Keratinocyte (primary cell): ENCODE results near the gene S100A9. TPM values are rescaled to one million over a fixed set of nuclear protein-coding genes. Genes with fewer than 3 reads are reported as not detected.

Experiments
- DNase-seq: peaks from one replicate; pipeline ENCODE4 v3.0.0-alpha.2; 2011; ENCODE audit warnings: low read depth, missing footprints, low spot score
- FAIRE-seq: peaks from 2 replicates; lab custom pipeline; 2011; peaks lifted over from hg19 to GRCh38; lab: Jason Lieb, UNC
- H2AFZ ChIP-seq: 2 replicates; pipeline ENCODE4 v1.6.0; 2012; ENCODE audit warnings: low read length, control low read depth, inconsistent platforms; ENCODE audit not compliant: control insufficient read depth
- H3K27ac ChIP-seq: 2 replicates; pipeline ENCODE4 v1.5.1; 2011; ENCODE audit warnings: low read length; ENCODE audit not compliant: control insufficient read depth, insufficient read depth
- H3K27me3 ChIP-seq: 3 replicates; pipeline ENCODE4 v1.6.0; 2011; ENCODE audit warnings: low read length; ENCODE audit not compliant: control insufficient read depth, insufficient read depth; ENCODE audit errors: extremely low read depth
- H3K36me3 ChIP-seq, 2 experiments: 2 replicates in 1 of 2; 3 replicates in 1 of 2; pipeline ENCODE4 v1.5.1; 2011; ENCODE audit warnings: low read length in 2 of 2, mild to moderate bottlenecking in 1 of 2; ENCODE audit not compliant: control insufficient read depth in 2 of 2, insufficient read depth in 2 of 2; ENCODE audit errors: extremely low read depth in 1 of 2
- H3K4me1 ChIP-seq: 3 replicates; pipeline ENCODE4 v1.5.1; 2011; ENCODE audit warnings: low read length; ENCODE audit not compliant: control insufficient read depth, insufficient read depth; ENCODE audit errors: extremely low read depth
- H3K4me2 ChIP-seq: 3 replicates; pipeline ENCODE4 v1.6.0; 2011; ENCODE audit warnings: low read depth, low read length; ENCODE audit not compliant: control insufficient read depth, insufficient read depth; ENCODE audit errors: extremely low read depth
- H3K4me3 ChIP-seq, 3 experiments: fragments of 200-600 bp in 1 of 3; sonication (generic) in 1 of 3; 2 replicates in 2 of 3; 3 replicates in 1 of 3; pipeline ENCODE4 v1.5.1; 2011 to 2016; ENCODE audit warnings: low read length in 3 of 3, mild to moderate bottlenecking in 3 of 3, control low read depth in 2 of 3, inconsistent platforms in 1 of 3, low read depth in 1 of 3, mixed read lengths in 1 of 3, mixed run types in 1 of 3, moderate library complexity in 1 of 3; ENCODE audit not compliant: control insufficient read depth in 2 of 3, insufficient read depth in 2 of 3; ENCODE audit errors: extremely low read depth in 1 of 3
- H3K79me2 ChIP-seq: 2 replicates; pipeline ENCODE4 v1.6.0; 2012; ENCODE audit warnings: low read length; ENCODE audit not compliant: control insufficient read depth, insufficient read depth
- H3K9ac ChIP-seq: 3 replicates; pipeline ENCODE4 v1.6.0; 2011; ENCODE audit warnings: low read length; ENCODE audit not compliant: control insufficient read depth, insufficient read depth; ENCODE audit errors: extremely low read depth
- H3K9me1 ChIP-seq: 3 replicates; pipeline ENCODE4 v1.6.0; 2011; ENCODE audit warnings: low read length; ENCODE audit not compliant: control insufficient read depth, insufficient read depth; ENCODE audit errors: extremely low read depth
- H3K9me3 ChIP-seq: 2 replicates; pipeline ENCODE4 v1.5.1; 2012; ENCODE audit warnings: low read depth, low read length; ENCODE audit not compliant: control insufficient read depth
- H4K20me1 ChIP-seq: 3 replicates; pipeline ENCODE4 v1.6.0; 2011; ENCODE audit warnings: low read length; ENCODE audit not compliant: control insufficient read depth, insufficient read depth; ENCODE audit errors: extremely low read depth
- CTCF ChIP-seq, 3 experiments: IDR thresholded peaks in 1 of 3; conservative IDR thresholded peaks in 1 of 3; optimal IDR thresholded peaks in 1 of 3; 2 replicates in 2 of 3; 3 replicates in 1 of 3; pipeline versions ENCODE3 to v1.5.1; 2011; ENCODE audit warnings: low read length in 3 of 3, mild to moderate bottlenecking in 3 of 3, moderate library complexity in 2 of 3, control low read depth in 1 of 3, inconsistent platforms in 1 of 3; ENCODE audit not compliant: insufficient read depth in 2 of 3; ENCODE audit errors: extremely low read depth in 1 of 3
- EZH2 ChIP-seq: IDR thresholded peaks from one replicate; pipeline ENCODE4 v1.6.1; 2012; ENCODE audit warnings: inconsistent platforms, mild to moderate bottlenecking, low read length, moderate library complexity
- dilution Hi-C: fragments of 300-500 bp; cut with MboI; formaldehyde crosslinking; loops from one replicate; pipeline ENCODE4 v1.7.0; 2020; ENCODE audit warnings: low sequenced_read_pairs; ENCODE audit not compliant: extremely low pct_ligation_motif_present
- polyA plus RNA-seq, 5 experiments: library from polyadenylated mRNA; depleted of rRNA in 3 of 5; stranded (reverse) in 3 of 5; stranded (forward) in 1 of 5; unstranded in 1 of 5; fragments of >200 nt; gene quantifications; 1 replicate in 1 of 5; 2 replicates in 3 of 5; 3 replicates in 1 of 5; pipeline versions ENCODE4 v1.2.1 to v1.2.3, GENCODE V29; 2011 to 2012; ENCODE audit warnings: missing spikeins in 2 of 5, low read depth in 1 of 5, low replicate concordance in 1 of 5

The S100A9 gene
- polyA plus RNA-seq, 1 donor (not counting 4 experiments of a cell fraction or from before 2014, with no cell fraction given), result 297 TPM

- dilution Hi-C loops, result no loop called here
- Histone ChIP-seq H3K27ac (no peak overlapping the region), H3K27me3 (peaks cover 3% of the 10 kb centered on the region), H3K4me3 (no peak overlapping the region), H4K20me1 (no peaks in the 10 kb centered on the region), H3K9me3 (no peaks in the 10 kb centered on the region), H3K4me1 (peaks cover 11% of the 10 kb centered on the region), H3K4me2 (no peak overlapping the region), H2AFZ (no peak overlapping the region), H3K9me1 (no peaks in the 10 kb centered on the region), H3K9ac (no peak overlapping the region), H3K79me2 (no peaks in the 10 kb centered on the region), H3K36me3 (no peaks in the 10 kb centered on the region)
- no peak for FAIRE-seq
- TF ChIP-seq CTCF (optimal IDR thresholded peaks at IDR 0.05 in 1 of 3, IDR thresholded peaks at IDR 0.05 in 1 of 3, conservative IDR thresholded peaks at IDR 0.05 in 1 of 3; ENCODE audit: extremely low read depth in 1 of 3, insufficient read depth in 2 of 3, low read length in 3 of 3), result no peak
- DNase-seq, result no peak
Observed at GRCh38 chr1:153337980-153338853, 19.4 kb upstream of the S100A9 start.

- no peak for FAIRE-seq
- no peak for DNase-seq
- H4K20me1 ChIP-seq, result no peaks in the 10 kb centered on the region
- H3K4me1 ChIP-seq, result peaks cover 20% of the 10 kb centered on the region
- no peak overlapping the region for H3K4me2 ChIP-seq
- H3K9ac ChIP-seq, result no peak overlapping the region
- dilution Hi-C loops, result no loop called here
- no peak for TF ChIP-seq CTCF (optimal IDR thresholded peaks at IDR 0.05 in 1 of 3, IDR thresholded peaks at IDR 0.05 in 1 of 3, conservative IDR thresholded peaks at IDR 0.05 in 1 of 3; ENCODE audit: extremely low read depth in 1 of 3, insufficient read depth in 2 of 3, low read length in 3 of 3)
- TF ChIP-seq EZH2, result no peak
- no peak overlapping the region for H3K27ac ChIP-seq
- H3K4me3 ChIP-seq, result no peak overlapping the region
- H3K79me2 ChIP-seq, result no peaks in the 10 kb centered on the region
- H3K9me3 ChIP-seq, result no peaks in the 10 kb centered on the region
- no peaks in the 10 kb centered on the region for H3K9me1 ChIP-seq
- peaks cover 3% of the 10 kb centered on the region for H3K27me3 ChIP-seq
- H2AFZ ChIP-seq, result no peak overlapping the region
- H3K36me3 ChIP-seq, result no peaks in the 10 kb centered on the region
Observed at GRCh38 chr1:153339802-153340201, 17.9 kb upstream of the S100A9 start.
